GM18861 (cell line): ENCODE measurements around the gene PRKN.

Experiments
- ATAC-seq: cut with Tn5 transposase; IDR thresholded peaks from one replicate; pipeline ENCODE4 v1.9.1; 2021; ENCODE audit not compliant: unreplicated experiment

Gene PRKN

DNA sequence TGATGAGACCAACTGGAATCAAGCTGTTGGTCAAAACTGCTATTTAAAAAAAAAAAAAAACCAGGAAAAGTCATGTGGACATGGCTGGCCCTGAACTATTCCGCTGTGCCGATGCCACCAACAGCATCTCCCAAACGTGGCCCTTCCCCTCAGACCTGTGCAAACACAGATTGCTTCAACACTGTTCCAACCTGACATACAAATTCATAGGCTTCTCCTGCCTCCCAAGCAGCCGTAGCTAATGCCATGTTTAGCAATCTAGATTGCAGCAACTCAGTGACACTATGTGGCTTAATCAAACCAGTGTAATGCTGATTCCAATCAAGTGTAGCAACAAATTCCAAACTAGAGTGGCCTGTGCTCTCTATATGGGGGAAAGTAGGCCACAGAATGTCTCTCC is 16.2 kb downstream of the PRKN start:
- ATAC-seq, result no peak

DNA sequence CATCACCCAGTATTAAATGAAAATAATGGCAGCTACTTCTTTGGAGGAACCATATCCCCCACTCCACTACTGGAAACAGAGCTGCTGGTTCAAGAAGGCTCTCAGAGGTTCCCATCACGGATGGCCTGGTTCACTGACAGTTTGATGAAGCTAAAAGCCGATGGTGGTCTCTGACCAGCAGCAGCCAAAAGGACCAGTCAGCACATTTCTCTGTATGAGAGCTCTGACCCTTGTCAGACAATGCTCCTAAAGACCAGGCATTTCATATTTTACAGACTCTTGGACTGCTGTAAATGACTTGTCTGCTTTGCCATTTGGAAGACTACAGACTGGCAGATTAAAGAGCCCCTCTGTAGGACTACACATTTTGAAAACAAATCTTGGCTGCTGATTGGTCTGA is 16.6 kb downstream of the PRKN start:
- no peak for ATAC-seq

DNA sequence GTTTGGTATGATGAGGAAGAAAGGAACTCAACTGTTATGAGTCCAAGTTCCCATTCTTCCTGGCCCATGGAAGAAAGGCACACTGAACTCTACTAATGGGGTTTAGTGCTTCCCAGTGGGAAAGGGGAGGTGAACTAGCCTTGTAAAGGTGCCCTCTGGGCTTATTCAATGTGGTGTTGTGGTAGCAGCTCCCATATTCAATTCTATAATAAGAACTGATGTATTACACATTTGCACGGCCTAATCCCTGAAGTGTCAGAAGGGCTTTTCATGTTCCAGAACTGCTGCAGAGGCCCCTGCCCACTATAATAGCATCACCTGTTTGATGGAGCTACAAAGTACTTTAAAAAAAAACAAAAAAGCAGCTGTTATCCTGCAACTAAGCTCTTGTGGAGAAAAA is 17.1 kb downstream of the PRKN start:
- ATAC-seq, result no peak

DNA sequence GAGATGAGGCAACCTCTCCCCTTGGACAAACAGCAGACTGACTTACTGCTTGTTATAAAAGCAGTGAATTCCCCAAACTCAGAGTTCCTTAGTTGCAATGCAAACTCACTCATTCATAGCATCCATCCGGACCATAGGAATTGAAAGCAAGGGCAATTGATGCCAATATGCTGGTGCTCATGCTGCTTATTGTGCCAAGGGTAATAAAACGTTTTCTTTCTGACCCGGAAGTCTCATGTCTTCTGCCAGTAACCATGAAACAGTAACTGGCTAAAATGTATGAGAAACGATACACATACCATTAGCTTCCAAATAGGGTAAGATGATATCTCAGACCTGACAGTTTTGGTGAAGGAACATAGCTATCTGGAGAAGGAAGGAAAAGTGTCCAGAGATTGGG is 18.1 kb downstream of the PRKN start:
- no peak for ATAC-seq

DNA sequence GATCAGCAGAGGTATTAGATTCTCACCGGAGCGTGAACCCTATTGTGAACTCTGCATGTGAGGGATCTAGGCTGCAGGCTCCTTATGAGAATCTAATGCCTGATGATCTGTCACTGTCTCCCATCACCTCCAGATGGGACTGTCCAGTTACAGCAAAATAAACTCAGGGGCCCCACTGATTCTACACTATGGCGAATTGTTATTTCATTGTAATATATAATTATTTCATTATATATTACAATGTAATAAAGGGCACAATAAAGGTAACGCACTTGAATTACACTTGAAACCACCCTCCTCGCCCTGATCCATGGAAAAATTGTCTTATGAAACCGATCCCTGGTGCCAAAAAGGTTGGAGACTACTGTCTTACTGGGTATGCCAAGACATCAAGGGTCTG is 18.6 kb downstream of the PRKN start:
- ATAC-seq, result no peak

DNA sequence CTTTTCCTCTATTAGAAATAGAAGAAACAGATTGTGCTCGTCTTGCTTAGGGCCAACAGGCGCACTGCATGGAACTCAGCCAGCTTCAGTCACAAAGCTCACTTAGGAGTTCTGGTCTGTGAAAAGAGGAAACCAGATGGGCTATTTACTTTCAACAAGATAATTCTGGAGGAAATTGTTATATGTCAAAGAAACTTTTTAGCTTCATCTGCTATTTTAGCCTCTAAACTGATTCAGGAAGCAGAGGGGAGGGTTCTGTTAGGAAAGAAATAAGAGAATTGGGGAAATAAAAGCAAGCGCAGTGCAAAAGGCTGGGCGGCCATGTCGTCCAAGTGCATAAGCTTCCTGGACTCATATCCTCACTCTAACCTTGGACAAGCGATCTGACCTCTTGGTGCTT is 21.3 kb downstream of the PRKN start:
- ATAC-seq, result no peak

DNA sequence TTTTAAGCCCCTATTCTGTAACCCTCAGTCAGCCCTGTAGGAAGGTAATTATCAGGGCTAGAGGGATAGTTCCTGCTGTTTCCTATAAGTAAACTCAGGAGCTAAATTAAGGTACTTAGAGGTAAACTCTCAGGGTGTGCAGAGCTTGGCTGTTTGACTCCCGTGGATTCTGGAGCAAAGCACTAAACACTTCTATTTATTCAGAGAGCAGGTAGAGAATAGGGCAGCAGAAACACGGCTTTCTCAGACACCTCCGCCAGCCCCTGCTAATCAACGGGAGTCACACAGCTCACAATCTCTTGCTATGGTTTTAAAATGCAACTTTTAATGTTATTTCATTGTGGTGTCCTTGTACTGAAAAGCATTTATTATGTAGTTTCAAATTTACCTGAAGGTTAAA is 21.8 kb downstream of the PRKN start:
- ATAC-seq, result no peak

DNA sequence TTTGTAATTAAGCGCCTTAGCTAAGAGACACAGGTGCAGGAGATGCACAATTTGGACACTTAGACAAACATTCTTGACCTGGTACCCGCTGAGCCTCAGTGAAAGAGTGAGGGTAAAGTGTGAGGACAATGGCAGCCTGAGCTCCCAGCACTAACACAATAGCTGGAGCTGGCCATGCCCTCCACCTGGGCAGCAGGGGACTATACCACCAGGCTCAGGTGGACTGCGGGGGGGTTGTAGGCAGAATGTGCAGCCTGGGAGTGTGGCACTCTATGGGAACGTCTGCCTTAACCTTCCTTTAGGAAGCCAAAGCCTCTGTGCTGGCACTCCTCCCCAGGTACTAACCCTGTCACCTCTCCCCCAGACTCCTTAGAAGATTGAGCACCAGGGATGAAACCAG is 23.6 kb downstream of the PRKN start:
- no peak for ATAC-seq

DNA sequence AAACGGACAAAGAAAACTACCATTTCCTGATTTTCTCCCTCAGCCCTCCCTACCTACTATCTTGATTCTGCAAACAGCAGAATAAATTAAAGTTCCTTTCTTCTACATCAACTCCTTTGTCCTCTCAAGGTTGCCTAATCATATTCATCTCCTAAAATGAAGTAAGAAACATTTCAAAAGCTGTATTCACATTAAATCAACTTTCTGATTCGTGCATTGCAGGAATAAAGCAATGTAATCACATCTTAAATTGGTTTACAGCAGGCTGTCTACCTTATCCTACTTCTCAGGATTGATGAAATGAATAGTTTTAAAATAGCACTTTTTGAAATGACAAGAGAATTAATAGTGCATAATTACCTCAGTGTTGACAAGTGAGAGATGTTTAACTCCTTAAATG is 25.1 kb downstream of the PRKN start:
- ATAC-seq, result no peak

DNA sequence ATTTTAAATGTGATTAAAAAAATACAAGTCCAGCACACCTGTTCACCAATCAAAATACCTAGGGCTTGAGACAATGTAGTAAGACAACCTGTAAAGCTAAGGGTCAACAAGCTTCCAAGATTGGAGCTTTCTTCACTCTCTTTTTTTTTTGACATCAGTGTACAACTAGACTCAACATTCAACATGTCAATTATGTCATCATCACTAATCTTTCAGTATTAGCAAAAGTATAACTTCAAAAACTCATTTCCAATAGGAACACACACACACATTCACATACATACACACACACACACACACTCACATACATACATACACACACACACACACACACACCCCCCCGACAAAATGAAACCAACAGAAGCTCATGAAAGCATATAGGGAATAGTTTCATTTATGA is 26.0 kb downstream of the PRKN start:
- no peak for ATAC-seq

DNA sequence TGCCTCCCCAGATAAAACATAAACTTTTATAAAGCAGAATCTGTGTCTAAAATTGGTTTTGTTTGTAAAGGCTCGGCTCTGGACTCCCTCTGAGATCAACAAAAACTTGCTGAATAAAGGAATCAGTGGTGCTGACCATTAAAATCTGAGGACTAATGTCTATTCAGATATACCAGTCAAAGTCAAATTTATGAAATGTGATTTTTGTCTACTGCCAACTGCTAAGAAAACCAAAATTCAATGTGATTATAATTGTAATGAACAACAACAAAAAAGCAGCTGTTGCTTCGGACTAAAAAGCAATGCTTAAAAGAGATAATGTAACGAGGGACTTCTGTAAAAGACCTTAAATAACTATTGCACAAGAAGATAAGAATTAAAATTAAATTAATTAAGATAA is 26.6 kb downstream of the PRKN start:
- ATAC-seq, result no peak

DNA sequence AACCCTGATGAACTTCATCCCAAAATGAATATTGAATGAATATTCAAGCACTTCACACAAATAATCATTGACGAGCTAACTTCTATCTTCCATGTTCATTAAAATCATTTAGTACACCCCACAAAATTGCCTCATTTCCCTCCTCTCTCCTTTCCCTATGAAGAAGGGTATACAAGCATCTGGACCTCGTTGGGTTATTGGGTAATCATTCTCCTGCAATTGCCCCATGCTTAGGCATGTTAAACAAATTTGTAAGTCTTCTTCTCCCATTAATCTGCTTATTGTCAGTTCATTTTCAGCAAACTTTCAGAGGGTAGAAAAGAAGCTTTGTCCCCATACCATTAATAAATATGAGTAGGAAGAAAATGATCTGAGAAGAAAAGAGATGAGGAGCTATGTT is 27.6 kb downstream of the PRKN start:
- ATAC-seq, result no peak

DNA sequence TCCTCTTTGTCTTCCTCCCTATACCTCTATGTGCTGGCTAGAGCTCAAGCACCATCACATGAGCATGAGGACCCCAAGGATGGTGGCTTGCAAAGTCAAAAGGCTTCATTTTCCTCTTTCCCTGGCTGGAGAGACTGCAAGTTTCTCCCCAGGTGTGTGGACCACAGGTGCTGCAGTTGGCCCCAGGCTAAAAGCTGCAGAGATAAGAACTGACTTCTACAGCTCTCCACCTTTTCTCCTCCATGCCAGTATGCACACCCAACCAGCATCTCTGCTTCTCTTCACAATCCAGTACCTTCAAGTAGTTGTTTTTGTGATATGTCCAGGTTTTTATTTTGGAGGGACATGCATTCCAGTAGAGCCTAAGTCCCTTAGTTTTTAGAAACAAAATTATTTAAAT is 29.1 kb downstream of the PRKN start:
- no peak for ATAC-seq

DNA sequence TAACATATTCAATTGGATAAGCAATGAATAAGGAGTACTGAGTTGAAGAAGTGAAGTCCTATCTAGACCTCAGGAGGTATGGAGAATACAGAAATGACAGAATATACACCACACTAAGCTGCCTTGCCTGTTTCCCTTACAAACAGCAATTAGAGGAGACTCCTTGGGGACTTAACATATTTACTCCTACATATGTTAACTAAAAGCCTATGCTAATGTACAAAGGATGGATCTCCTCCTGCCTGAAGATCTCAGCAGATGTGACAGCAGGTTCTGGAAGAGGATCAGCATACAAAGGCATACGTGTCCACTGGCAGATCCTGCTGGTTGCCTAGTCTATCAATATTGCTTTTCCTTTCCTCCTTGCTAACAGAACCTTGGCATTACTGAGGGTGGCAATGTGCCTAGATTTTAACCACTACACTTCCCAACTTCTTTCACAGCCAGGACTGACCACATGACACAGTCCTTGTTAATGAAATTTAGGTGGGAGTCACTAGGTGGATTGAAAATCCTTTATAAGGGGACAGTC is 29.6 kb downstream of the PRKN start:
- no peak for ATAC-seq

DNA sequence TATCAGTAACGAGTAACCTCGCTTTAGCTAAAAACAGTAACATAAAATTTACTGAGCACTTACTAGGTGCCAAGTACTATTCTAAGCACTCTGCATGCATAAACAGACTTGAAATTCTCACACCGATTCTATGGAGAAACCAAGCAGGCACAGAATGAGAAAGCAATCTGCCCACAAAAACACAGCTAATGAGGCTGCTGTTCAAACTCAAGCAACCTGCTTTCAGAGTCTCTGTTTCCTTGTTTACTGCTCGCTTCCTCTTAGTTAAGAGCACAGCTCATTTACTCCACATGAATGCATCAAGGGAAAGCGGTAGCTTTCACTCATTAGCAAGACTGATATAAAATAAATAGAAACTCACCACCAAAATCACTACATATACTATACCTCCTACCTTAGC is 37.4 kb downstream of the PRKN start:
- ATAC-seq, result no peak

DNA sequence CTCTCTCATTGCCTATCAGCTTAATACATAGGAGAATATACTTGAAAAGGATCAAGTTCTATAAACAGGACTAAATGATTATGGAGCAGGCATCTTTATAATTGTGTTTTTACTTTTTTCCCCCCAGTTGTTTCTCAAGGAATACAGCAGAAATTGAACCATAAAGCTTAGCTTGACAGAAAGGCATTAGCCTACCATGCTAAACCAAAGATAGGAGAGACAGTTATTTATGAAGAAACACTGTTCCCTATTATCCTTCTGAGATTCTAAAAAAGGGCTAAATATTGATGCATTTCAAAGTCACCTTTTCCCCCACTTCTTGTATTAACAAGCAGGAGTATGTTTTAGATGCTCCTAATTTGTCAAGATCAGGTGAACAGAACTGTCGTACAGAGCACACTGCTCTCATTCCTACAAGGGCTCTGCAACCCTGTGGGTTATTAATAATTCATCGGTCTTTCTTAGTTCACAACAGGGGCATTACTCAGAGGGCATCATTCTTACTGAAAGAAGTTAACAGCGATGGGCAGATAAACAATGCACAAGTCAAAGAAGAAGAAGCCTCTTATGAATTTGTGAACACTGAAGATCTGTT is 38.7 kb downstream of the PRKN start:
- ATAC-seq, result no peak

DNA sequence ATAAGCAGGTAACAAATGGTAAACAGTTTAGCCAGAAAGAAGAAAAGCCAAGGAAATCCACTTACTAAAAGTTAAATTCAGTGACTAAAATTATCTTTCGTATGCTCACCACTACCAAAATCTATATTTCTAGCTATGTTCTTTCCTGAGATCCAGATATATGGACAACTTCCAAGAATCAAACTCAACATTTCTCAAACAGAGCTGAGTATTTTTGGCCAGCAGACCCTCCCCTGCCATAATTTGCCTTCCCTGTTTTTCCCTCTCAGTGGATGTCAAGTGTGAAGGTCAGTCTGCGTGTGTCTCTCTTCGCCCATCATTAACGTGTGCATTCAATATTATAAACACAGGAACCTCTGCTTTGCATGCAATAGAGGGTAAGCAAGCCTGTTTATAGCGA is 42.0 kb downstream of the PRKN start:
- no peak for ATAC-seq

DNA sequence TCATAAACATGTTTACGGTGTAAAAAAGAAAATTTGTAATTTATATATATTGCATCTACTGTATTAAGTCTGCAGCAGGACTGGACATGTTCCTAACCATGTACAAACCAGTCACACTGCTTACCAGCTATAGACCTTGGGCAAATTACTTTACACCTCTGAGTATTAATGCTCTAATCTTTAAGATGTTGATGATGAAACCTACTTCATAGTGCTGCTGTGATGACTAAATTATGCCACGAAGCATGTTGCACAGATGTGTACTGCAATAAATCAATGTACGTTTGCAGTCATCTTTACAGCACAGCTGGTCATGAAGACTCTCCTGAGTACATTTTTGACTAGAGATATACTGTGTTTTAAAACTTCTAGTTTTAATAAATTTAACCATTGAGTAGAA is 42.6 kb downstream of the PRKN start:
- ATAC-seq, result no peak

DNA sequence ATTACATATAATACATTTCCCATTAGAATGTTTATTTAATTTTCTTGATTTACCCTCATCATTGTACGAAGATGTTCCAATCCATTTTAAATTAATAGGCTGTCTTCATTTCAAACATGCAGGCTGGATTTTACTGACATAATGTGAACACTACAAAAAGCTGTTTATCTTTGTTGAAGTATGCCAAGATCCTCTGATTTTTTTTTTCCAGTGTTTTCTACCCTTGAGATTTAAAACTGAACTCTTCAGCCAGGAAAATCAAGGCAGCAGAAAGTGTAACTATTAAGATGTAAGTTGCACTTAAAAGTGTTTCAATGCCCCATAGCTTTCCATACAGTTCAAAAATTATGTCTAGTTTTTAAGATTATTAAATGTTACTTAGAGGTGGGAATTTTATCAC is 43.5 kb downstream of the PRKN start:
- no peak for ATAC-seq

DNA sequence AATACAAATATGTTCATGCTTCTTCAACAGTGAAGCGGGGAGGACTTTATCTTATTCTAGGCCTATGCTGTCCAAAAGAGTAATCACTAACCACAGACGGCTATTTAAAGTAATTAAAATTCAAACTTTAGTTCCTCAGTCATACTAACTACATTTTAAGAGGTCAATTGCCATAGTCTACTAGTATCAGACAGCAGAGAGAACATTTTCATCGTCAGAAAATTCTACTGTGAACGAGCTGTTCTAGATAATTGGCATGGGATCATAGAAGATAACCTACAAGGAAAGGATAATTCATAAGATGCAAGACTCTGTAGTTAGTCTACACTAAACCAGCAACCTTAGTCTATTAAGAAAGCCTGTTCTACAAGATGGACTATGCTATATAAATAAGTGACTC is 44.4 kb downstream of the PRKN start:
- ATAC-seq, result no peak

DNA sequence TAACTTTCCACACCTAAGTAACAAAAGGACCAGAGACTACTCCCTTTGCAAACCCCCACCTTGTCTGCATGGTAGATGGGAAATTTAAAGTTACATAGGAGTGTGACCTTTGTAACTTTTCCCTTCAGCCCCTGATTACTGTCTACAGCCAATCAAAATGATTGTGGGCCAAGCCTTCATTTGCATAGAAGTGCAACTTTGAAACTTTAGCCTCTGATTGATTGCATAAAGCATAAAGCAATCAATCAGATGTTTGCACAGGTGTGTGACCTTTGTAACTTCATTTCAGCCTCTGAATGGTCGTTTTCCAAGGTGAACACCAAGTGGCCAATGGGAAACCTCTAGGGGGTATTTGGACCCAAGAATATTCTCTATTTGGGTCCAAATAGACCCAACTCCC is 46.1 kb downstream of the PRKN start:
- ATAC-seq, result no peak

DNA sequence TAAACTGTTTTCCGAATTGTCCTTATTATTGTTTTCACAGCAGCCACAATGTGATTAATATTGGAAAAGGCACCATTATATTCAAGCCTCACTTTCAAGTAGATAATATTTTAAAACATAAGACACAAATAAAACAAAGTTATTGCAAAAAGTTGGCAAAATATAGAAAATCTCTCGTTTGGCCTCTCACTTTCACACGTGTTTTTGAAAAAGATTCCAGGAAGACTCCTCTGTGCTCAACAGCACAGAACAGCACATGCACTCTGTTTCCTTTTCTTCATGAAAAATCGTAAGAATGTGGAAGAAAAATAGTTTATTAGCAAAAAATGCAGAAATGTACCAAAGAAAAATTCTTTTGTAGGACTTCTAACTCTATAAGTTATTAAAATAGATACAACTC is 46.7 kb downstream of the PRKN start:
- ATAC-seq, result no peak

DNA sequence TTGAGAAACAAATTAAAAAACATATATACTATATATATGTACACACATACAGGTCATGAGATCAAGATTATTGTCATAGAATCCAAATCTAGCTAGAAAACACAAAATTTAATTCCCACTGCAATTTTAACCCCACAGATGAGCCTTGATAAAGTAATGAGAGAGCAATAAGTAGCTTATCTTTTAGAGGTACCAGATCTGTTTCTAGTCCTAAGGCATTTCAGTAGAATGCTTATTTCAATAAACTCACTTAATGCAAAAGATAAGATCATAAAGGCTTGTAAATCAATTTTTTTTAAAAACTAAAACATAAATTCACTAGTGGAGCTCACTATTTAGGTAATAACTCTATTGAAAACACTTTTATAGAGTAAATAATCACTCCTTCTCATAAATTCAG is 47.2 kb downstream of the PRKN start:
- no peak for ATAC-seq

DNA sequence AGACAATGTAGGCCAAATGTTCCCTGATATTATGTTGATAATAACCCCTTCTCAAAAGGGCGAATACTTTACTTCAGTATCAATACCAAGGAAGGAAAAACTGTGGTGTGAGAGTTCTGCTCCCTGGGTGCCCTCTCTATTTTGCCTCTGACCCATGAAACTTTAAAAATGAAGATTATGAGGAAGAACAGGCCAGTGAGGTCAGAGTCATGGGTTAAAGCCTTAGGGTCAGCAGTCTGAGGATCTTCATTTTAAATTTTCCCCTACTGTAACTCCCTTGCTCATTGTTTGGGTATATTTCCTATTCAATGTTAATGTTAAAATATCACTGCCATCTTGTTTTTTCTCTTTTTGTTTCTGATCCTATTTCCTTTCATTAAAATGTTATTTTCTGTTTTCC is 47.9 kb downstream of the PRKN start:
- no peak for ATAC-seq
